Iris pigment epithelial cell (primary cell): ENCODE measurements around the gene STX18.

Experiments used
- DNase-seq: peaks from one replicate; pipeline ENCODE4 v3.0.0-alpha.2; 2011; ENCODE audit warnings: low read depth

Gene STX18

DNA sequence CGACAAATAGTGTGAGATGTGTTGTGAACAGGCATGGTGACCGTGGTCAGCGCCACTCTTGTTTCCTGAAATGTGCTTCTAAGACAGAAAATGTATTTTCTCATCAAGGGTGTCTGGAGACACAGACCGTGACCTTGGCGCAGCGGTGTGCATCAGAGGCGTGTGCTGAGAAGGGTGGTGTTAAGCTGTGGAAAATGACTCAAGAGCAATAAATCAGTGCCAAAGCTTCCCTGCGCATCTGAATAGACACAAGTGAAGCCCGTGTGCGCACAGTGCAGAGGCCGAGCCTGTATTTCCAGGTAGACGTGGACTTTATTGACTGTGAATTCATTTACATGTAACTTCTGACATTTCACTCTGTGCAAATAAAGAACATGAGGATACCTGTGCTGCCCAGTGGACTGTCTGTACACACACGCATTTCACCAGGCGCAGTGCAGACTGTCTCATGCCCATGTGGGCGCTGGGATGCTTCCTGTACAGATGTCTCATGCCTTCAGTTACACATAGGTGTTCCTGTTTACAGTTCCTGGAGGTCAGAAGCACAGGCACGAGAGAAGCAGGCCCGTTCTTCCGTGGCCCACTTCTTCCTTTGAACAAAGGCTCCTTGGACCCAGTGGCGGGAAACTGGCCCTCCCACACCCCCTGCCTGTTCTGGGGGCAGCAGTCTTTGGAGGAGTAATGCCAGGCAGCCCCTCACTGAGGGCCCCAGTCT is 123.0 kb downstream of the STX18 start:
- no peak for DNase-seq

DNA sequence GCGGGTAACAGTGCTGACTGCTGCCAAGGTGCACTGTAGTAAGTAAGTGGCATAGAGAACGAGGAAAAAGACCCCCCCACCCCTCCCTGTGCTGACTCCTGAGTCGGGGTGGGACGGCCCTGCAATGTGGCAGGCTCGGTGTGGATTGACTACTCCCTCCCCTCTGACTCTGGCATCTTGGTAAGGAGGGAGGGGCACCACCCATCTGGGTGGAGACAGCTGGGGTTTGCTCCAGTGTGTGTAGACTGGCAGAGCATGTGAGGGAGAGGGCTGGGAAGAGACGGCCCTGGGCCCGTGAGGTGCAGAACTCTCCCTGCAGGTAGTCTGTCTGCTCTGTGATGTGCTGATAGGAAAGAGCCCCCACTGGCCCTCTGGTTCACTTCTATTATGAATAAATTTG is 124.0 kb downstream of the STX18 start:
- no peak for DNase-seq

DNA sequence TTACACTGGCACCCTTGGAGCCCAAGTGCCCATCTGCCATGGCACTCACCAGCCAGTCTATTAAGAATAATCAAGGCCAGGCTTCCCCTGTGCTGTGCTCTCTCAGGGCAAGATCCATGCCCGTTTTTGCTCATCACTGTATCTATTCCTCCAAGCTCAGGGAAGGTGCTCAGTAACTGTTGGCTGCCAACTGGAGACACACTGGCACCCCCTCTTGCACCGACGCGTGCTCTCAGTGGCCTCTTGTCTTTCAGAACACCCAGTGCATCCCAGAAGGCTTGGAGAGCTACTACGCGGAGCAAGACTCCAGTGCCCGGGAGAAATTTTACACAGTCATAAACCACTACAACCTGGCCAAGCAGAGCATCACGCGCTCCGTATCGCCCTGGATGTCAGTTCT is 124.9 kb downstream of the STX18 start:
- DNase-seq, result no peak

DNA sequence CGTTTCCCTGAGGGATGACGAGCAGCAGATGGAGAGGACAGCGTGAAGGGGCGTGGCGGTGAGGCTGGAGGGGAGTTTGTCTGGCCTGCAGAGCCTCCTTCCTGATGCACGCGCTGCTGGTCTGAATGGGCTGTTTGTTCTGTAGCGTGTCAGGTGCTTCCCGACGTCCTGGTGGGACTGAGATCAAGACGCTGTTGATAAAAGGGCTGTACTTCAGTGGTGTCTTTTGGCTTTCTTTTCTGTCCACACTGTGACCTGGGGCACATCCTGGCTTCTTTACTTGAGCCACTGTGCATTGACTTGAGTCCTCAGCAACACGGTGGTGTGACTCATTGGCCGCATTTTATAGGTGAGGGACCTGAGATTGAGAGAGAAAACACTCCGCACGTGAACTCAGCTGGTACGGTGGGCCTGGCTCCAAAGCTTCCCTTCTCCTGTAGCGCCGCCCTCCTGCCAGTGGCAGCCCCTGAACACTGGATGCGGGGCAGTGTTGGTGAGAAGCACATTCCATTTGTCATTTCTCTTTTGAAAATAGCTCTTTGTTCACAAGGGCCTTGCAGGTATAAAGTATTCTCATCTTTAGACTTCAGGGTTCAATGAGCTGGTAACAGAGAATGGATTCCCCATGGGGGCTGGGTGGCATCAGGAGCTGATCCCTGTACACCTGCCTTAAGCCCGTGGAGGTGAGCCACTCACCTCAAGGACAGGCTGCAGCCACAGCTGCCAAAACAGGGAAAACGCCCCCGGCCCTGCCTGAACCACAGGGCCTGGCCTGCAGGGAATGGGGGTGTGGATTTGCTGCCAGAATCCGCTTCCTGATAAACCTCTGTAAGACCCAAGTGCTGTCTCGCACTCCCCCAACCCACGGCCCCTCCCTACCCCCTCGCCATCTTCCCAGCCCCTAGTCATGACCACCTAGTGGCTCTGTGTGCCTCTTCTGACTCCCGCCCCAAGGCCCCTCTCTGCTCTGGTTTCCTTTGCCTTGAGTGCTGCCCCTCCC is 125.7 kb downstream of the STX18 start:
- DNase-seq, result no peak

DNA sequence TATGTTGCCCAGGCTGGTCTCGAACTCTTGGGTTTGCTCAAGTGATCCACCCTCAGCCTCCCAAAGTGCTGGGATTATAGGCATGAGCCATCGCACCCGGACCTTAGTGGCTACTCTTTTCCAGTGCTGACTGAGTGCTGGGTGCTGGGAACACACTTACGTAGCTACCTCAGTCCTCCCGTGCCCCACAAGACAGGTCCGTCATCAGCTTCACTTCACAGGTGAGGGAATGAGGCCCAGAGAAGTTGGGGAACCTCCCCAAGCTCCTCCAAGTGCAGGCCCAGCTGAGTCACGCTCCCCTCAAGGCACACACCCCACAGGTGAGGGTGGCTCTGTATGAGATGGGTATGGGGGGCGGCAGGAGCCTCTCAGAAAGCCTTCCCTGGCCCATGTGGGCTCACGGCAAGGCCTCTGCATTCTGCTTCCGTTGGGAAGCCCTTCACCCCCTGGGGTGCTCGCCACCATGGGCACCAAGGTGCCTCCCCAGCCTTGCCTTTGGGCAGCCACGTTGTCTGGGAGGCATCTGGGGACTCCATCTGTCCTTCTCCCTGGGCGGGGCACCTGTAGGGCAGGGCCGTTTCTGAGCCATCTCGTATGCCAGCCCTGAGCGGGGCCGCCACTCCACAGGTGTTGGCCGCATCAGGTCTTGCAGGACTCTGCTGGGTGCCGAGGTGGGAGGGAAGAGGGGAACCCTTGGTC is 126.6 kb downstream of the STX18 start:
- DNase-seq, result no peak

DNA sequence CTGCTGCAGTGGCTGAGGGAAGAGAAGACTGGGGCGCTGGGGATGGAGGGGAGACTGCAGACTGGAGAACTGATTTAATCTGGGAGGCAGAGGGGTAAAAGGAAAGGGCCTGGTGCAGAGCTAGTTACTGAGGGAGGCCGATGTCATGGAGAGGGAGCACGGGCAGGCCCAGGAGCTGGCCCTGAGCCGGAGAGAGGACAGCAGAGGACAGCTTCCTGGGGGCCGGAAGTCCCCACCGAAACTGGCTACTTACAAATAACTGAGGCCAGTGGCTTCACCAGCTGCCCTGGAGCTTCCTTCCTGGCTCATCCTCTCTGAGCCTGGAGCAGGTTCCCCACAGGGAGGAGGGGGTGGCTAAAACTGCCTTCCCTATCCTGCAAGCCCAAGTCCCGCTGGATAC is 128.0 kb downstream of the STX18 start:
- DNase-seq, result no peak

DNA sequence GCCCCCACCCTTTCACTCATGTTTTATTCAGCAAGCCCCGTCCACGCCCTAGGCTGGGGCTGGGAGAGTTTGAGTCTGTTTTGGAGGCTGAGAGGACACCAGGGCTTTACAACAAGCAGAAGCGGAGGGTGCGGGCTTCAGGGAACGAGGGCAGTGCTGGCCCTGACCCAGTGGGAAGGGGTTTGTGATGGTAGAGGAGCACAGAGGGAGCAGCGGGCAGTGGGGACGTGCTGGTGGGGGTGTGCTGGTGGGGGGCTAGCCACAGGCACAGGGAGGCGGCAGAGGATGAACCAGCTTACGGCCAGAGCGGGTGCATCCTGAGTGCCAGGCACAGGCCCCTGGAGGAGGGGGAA is 128.5 kb downstream of the STX18 start:
- DNase-seq, result no peak

DNA sequence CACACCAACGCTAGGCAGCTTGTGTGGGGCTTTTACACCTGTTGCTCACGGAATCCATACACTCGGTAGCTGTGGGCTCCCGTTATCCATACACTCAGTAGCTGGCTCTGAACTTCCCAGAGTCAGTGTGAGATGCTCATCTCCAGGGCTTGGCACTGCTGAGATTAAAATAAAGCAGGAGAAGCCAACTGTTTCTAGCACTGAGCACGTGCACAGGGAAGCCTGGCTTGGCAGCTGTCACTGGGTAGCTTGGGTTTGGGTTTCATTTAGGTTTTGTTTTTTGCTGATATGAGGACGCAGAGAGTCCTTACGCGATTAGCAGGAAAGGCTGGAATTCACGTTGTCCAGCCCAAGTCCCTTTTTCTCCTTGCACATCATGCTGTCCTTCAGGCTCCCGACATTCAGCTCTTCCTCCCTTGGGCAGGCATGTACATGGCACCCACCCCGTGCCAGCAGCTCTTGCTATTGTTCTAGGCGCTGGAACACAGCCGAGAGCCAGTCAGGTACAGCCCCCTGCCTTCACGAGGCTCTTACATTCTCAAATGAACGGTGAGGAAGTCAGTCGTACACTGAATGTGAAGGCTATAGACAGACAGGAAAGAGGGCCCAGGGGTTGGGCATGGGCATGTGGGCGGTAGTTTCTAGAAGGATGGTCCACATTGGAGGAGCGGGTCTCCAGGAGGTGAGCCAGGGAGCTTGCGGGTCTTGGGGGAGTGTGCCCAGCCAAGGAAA is 129.0 kb downstream of the STX18 start:
- DNase-seq, result no peak

DNA sequence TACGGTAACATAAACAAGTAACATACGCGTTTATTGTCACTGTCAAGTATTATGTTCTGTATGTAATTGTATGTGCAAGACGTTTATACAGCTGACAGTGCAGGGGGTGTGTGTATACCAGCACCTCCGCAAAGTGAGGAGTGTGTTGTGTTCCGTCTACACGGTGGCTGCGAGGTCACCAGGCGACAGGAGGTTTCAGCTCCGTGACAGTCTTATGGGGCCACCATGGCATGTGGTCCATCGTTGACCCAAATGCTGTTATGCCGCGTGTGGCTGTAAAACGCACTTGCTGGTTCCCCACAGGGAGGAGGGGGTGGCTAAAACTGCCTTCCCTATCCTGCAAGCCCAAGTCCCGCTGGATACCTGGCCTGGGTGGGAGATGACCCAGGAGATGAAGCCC is 129.9 kb downstream of the STX18 start:
- no peak for DNase-seq

DNA sequence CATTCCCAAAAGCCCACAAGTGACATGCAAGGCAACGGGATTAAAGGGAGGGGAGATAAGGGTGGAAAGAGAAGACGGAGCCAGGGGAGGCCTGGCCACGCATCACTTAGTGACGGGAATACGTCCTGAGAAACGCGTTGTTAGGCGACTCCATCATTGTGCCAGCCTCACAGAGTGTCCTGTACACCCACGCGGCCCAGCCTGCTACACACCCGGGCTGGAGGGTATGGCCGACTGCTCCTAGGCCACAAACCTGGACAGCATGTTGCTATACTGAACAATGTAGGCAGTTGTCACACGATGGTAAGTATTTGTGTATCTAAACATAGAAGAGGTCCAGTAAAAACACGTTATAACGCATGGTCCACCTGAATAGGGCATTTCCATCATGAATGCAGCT is 131.6 kb downstream of the STX18 start:
- no peak for DNase-seq

DNA sequence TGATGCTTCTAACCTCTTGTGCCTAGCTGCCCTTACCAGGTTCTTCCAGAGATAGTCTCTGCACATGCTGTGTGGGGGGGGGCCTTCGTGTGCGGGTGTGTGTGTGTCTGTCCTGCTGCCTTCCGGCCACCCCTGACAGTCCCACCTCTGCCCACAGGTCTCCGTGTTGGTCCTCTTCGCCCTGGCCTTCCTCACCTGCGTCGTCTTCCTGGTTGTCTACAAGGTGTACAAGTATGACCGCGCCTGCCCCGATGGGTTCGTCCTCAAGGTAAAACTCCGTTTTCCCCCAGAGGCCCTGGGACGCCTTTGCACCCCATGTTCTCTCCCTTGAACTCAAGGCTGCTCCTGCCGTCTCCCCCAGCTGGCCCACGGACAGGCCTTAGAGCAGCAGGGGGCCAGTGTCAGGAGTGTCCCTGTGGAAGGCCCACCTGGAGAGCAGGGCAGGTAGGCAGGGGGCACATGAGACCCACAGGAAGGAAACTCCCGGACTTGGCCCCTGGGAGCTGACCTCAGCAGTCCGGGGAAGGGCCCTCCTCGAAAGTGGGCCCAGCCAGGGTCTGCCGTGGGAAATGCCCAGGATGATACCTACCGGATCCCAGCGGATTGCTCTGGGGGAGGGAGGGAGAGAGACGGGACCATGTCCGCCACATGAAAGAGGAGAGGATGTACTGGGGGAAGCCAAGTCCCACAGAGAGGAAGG is 132.3 kb downstream of the STX18 start:
- no peak for DNase-seq

DNA sequence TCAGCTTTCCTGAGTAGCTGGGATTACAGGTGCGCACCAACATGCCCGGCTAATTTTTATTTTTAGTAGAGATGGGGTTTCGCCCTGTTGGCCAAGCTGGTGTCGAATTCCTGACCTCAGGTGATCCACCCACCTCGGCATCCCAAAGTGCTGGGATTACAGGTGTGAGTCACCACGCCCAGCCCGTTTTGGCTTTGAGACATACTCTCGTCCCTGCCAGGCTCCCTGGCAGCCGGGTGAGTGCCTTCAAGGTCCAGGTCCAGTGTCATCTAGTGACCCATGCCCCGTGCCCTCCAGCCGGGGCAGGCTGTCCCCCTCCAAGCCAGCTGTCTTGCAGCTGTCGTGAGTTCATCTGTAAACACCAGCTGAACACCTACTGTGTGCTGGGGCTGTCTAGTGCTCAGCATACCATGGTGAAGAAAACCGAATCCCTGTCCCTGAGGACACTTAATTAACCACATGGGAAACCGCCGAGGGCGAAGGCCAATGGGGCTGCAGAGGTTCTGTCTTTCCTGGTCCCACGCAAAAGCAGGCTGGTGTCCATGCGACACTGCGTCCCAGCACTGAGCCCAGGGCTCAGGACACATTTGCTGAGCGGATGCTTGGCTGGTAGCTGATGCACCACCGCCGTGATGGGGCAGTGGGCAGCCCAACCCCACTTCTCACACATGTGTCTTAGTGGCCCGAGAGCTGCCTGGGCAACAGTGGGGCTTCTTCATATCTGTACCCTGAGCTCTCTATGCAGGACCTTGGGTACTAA is 133.1 kb downstream of the STX18 start:
- DNase-seq, result no peak

DNA sequence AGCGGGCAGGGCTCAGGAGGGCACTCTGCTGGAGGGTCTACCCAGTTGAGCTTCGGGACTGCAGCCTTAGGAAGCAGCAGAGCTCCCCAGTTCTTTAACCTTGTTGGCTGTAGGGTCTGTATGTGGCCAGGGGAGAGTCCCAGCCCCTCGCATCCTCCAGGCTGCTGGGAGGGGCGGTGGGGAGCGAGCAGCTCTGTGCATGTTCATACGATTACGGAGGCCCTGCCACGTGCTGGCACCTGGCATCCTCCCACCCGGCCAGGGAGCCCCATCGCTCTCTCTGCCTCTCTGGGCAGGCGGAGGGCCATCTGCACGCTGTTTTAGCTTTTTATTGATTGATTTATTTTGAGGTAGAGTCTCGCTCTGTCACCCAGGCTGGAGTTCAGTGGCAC is 133.7 kb downstream of the STX18 start:
- DNase-seq, result no peak

DNA sequence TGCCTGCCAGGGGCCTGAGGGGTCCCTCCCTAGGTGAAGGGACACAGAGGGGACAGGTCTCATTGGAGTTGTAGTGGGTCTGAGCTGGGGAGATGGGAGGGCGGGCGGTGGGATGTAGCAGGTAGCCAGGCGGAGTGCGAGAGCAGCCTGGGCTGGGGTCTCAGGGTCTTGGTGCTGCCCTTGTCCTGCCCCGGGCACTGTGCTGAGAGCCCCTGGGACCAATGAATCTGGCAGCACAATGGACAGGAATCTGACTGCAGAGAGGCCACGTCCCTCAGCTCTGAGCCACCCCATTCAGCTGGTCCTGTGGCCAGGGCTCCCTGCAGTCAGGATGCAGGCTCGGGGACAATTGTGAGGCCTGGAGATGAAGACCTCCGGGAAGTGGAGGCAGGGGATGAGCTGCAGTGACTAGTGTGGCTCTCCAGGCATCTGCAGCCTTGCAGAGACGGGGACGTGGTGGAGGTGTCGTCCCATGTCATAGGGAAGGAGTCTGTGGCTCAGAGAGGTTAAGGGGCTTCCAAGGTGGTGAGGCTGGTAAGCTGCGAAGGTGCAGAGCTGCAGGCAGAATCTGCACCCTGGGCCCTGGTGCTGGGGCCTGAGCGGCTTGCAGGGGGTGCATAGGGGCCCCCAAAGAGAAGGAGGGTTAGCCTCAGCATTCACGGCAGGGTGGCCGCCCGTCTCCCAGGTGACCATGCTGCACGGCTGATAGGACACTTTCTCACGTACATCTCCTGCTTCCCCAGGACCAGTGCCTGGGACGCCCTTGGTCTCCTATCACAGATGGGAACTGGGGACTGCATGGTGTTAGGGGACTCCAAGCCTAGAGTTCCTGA is 134.3 kb downstream of the STX18 start:
- no peak for DNase-seq

DNA sequence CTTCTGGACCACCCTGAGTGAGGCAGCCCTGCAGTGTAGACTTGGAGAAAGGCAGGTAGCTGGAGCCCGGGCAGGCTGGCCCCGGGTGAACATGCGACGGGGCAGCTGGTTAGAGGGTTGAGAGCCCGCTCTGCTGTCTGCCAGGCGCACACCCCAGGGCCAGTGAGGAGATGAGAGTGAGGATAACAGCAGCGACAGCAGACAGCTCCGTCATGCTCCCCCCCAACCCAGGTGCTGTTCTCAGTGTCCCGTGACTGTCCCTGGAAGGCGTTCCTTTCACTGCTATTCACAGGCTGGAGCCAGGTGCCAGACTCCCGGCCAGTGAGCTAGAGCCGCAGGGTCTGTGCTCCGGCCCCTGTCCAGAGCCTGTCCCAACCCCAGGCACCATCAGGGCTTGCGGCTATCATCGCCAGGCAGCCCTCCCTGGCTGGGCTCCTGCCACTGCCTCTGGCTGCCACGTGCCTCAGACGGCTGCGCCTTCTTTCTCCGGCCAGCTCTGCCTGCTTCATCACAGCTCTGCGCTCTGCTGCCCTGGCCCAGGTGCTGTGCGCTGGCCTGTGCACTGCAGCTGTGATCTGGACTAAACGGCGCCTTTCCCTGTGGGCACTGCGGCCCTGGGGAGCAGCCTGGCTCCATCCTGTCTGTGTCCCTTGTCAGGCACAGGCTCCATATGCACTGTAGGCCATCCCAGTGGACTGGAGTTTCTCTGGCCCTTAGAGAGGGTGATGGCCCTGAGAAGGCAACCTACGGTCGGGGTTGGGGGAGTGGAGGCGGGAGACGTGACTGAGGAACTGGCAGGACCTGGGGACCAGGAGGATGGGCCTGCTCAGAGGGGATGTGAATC is 135.2 kb downstream of the STX18 start:
- no peak for DNase-seq

DNA sequence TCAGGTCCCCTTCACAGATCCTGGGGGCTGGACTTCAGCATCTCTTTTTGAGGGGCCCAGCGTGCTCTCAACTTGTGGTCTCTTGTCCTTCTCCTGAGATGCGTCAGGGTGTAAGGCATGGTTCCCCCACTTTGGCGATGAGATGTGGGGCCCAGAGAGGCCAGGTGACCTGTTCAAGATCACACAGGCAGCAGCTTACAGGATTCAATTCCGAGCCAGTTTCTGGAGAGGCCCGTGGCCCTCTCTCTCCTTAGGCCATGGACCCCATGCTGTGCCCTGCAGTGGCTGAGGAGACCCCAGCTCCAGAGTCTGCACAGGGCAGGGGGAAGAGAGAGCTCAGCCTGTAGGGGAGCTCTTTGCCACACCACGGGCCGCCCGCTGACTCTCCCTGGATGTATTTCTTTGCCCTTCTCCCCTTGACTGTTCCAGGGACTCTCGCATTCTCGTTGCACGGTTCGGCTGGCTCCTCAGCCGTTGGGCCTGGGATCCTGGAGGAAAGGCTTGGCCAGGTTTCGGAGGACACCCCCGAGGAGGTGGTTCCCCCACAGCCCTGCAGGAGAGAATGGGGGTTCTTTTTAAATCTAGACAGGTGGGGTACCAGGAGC is 136.4 kb downstream of the STX18 start:
- DNase-seq, result no peak

DNA sequence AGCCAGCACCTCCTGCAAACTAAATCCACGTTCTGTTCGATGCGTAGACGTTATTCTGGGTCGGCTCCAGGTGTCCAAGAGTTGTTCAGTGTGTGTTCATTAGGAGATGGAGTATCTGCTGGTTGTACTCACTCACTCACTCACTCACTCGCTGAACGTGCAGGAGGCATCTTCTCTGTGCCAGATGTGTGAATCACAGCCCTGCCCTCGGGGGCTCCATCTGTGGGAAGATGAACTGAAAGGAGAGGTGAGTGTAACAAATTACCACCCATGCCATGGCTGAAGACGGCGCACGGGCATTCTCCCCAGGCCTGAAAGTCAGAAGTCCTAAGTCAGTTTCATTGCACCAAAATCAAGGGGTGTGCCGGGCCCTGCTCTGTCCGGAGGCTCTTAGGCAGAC is 138.9 kb downstream of the STX18 start:
- no peak for DNase-seq

DNA sequence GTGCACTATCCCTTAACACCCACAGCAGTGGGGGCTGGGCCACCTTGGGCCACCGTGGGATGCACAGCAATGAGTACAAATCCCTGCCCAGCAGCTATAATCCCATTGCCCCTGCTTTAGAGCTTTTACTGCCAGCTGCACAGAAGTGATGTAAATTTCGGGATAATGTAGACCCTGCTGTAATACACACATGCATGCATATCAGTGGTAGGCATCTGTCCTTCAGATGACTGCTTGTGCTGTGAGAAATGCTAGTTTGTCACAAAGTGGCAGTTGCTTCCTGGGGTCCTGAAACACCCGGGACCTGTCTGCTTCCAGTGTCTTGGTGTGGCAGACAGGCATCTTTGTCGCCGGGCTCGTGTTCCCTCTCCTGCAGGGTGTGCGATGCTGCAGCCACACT is 140.8 kb downstream of the STX18 start:
- DNase-seq, result no peak

DNA sequence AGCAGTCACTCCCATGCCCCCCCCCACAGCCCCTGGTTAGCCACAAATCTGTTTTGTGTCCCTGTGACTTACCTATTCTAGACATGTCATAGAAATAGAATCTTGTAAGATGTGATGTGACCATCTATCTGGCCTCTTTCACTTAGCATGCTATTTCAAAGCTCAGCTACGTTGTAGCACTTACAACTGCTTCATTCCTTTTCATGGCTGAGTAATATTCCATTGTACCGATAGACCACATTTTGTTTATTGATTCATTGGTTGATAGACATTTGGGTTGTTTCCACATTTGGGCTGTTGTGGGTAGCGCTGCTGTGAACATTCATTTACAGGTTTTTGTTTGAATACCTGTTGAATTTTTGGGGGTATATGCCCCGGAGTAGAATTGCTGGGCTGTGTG is 143.4 kb downstream of the STX18 start:
- no peak for DNase-seq
